SK-N-DZ (cell line): ENCODE data around the gene NFE2L1.
A peak's percentile ranks its signal among the peaks of the same experiment; 100 is the strongest.
"Not testable (repeated sequence)": the region's sequence is repeated elsewhere in the genome, so short reads cannot be mapped to it uniquely, and the experiment has no call there.

Experiments
- DNase-seq: peaks from one replicate; pipeline ENCODE4 v3.0.0-alpha.2; 2015; ENCODE audit warnings: low spot score

Gene NFE2L1

GRCh38 chr17:48067245-48067644 lies 19.1 kb downstream of the NFE2L1 start:
- DNase-seq = no peak

GRCh38 chr17:48067808-48068207 lies 19.6 kb downstream of the NFE2L1 start:
- DNase-seq = not testable (repeated sequence)

GRCh38 chr17:48068491-48068961 lies 20.4 kb downstream of the NFE2L1 start:
- no peak for DNase-seq

- no peak for DNase-seq
These were observed 22.0 kb downstream of the NFE2L1 start for GRCh38 chr17:48070195-48070594.

GRCh38 chr17:48071654-48072053 lies 23.5 kb downstream of the NFE2L1 start:
- DNase-seq = no peak

GRCh38 chr17:48072811-48073210 lies 24.7 kb downstream of the NFE2L1 start:
- DNase-seq = not testable (repeated sequence)

- DNase-seq = not testable (repeated sequence)
These were observed 25.5 kb downstream of the NFE2L1 start for GRCh38 chr17:48073566-48074094.

- peak; percentile 67 for DNase-seq
These were observed 26.3 kb downstream of the NFE2L1 start for GRCh38 chr17:48074322-48075081.

GRCh38 chr17:48077152-48077551 lies 29.0 kb downstream of the NFE2L1 start:
- DNase-seq = not testable (repeated sequence)

GRCh38 chr17:48081858-48082257 lies 33.7 kb downstream of the NFE2L1 start:
- no peak for DNase-seq

- DNase-seq = no peak
These were observed 36.8 kb downstream of the NFE2L1 start for GRCh38 chr17:48084932-48085331.

GRCh38 chr17:48093341-48094045 lies 45.3 kb downstream of the NFE2L1 start:
- no peak for DNase-seq

GRCh38 chr17:48095611-48096010 lies 47.5 kb downstream of the NFE2L1 start:
- DNase-seq = no peak

- no peak for DNase-seq
These were observed 52.0 kb downstream of the NFE2L1 start for GRCh38 chr17:48100160-48100559.

GRCh38 chr17:48100591-48101011 lies 52.4 kb downstream of the NFE2L1 start:
- no peak for DNase-seq

GRCh38 chr17:48101012-48101720 lies 53.0 kb downstream of the NFE2L1 start, which contains the start of gene CBX1:
Gene CBX1, minus strand, starts transcription at chr17:48101478. Its CDS starts 24,474 bp downstream, at chr17:48077004.
- DNase-seq = peak; percentile 98

- DNase-seq = no peak
These were observed 54.0 kb downstream of the NFE2L1 start for GRCh38 chr17:48102043-48102750.

- no peak for DNase-seq
These were observed 54.9 kb downstream of the NFE2L1 start for GRCh38 chr17:48102798-48103715.

GRCh38 chr17:48104440-48104839 lies 56.3 kb downstream of the NFE2L1 start:
- DNase-seq = no peak

- no peak for DNase-seq
These were observed 58.6 kb downstream of the NFE2L1 start for GRCh38 chr17:48106802-48107136.
